ENCODE results near the gene DLEU7. TPM values are rescaled to one million over a fixed set of nuclear protein-coding genes. Genes with fewer than 3 reads are reported as not detected.

Gene DLEU7
- total RNA-seq (0.25 and 0.53 TPM in 2 replicates), polyA plus RNA-seq (0.07 and 0.12 TPM in 2 replicates), polyA minus RNA-seq (not detected in 2 replicates)
- 0.12 TPM for total RNA-seq (2013)

DNA sequence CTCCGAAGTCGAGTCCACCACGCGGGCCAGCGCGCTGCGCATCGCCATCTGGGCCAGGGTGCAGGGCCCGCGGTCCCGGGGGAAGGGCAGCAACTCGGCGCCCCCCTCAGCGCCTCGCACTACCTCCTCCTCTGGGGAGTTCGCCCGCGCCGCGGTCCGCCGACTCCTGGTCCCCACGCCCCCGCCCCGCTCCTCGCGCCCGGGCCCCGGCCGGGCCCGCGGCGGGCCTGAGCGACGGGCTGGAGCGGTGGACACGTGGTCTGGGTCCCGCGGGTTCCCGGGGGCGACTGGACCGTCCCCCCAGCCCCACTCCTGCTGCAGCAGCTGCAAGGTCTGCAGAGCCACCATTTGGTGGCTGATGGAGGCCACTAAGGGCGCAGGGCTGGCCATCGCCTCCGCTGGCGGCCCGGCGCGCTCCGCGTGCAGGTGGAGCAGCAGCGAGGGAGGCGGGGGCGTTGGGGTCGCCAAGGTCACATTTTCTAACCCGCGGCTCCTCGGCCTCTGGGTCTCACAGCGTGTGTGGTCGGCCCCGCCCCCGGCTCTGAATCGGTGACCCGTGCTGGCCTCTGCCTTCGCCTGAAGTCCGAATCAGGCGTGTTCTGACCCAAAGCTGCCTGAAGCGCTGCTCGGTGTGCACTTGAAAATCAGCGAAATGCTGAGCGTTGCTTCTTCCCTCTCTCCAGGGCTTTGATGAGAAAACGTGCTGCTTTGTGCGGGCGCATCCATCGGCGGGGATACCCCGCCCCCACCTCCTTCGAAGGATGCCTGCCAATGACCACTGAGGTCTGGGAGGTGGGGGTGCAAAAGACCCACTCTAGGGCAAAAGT lies at the start of gene DLEU7:
DLEU7 (minus strand) TSS at position 436 of the 827 bp plus-strand sequence; CDS start at position 390, 46 bp downstream.
- H3K4me3 Mint-ChIP-seq: peak within 1 kb of the TSS; percentile 72
- no peak for TF ChIP-seq EZH2 (IDR thresholded peaks at IDR 0.05; ENCODE audit: borderline replicate concordance, insufficient read depth, low read depth, low read length, poor library complexity, severe bottlenecking)
- TF ChIP-seq, protein P1, sequence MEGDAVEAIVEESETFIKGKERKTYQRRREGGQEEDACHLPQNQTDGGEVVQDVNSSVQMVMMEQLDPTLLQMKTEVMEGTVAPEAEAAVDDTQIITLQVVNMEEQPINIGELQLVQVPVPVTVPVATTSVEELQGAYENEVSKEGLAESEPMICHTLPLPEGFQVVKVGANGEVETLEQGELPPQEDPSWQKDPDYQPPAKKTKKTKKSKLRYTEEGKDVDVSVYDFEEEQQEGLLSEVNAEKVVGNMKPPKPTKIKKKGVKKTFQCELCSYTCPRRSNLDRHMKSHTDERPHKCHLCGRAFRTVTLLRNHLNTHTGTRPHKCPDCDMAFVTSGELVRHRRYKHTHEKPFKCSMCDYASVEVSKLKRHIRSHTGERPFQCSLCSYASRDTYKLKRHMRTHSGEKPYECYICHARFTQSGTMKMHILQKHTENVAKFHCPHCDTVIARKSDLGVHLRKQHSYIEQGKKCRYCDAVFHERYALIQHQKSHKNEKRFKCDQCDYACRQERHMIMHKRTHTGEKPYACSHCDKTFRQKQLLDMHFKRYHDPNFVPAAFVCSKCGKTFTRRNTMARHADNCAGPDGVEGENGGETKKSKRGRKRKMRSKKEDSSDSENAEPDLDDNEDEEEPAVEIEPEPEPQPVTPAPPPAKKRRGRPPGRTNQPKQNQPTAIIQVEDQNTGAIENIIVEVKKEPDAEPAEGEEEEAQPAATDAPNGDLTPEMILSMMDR (IDR thresholded peaks at IDR 0.05): no peak
- no peak within 1 kb of the TSS for H3K27ac ChIP-seq (ENCODE audit: low read length in 2 of 2)
- H3K27ac Mint-ChIP-seq: no peak within 1 kb of the TSS
- H3K79me2 ChIP-seq (ENCODE audit: control insufficient read depth, insufficient read depth, low read length): no peaks in the 10 kb centered on the region
- WGBS (ENCODE audit: insufficient coverage): 29% methylated on average over 71 of the region's 78 CpGs
- H3K36me3 ChIP-seq (replicated peaks in 1 of 2; ENCODE audit: control extremely low read depth in 1 of 2, control insufficient read depth in 1 of 2, extremely low read depth in 1 of 2, insufficient read depth in 2 of 2, low read length in 1 of 2): no peaks in the 10 kb centered on the region
- H3K27me3 Mint-ChIP-seq: peaks cover 6% of the 10 kb centered on the region
- ATAC-seq (ENCODE audit: low read depth) (peak; percentile 60), DNase-seq (peak; percentile 22)
- H3K9me3 ChIP-seq (ENCODE audit: control extremely low read depth in 1 of 3, control insufficient read depth in 2 of 3, insufficient read depth in 1 of 3, low read length in 2 of 3): peaks cover 0 to 10% (median 0%) of the 10 kb centered on the region in 3 donors
- intact Hi-C loops (cut with micrococcal nuclease): no loop called here
- H3K9ac ChIP-seq (ENCODE audit: low read length): peak within 1 kb of the TSS; percentile 42
- H3K27me3 ChIP-seq (replicated peaks in 1 of 4; ENCODE audit: control extremely low read depth in 1 of 4, control insufficient read depth in 3 of 4, insufficient read depth in 4 of 4, low read length in 3 of 4): peaks cover 0 to 9% (median 4%) of the 10 kb centered on the region in 4 experiments
- peak within 1 kb of the TSS; percentile 78 for H3K4me2 ChIP-seq (replicated peaks; ENCODE audit: low read depth, low read length, poor library complexity, severe bottlenecking)
- no peaks in the 10 kb centered on the region for H4K20me1 ChIP-seq (ENCODE audit: control insufficient read depth, insufficient read depth, low read length, poor library complexity, severe bottlenecking)
- H2AFZ ChIP-seq (ENCODE audit: insufficient read depth, low read depth, low read length, poor library complexity, severe bottlenecking): peak within 1 kb of the TSS; percentile 69
- peaks cover 21 to 29% of the 10 kb centered on the region in 2 donors for H3K4me1 ChIP-seq (ENCODE audit: control insufficient read depth in 2 of 2, insufficient read depth in 2 of 2, low read length in 2 of 2)
- POLR2A ChIA-PET: no interaction called here
- H3K4me3 ChIP-seq (ENCODE audit: control extremely low read depth in 1 of 5, extremely low read depth in 1 of 5, insufficient read depth in 1 of 5, low read depth in 2 of 5, low read length in 4 of 5): peak within 1 kb of the TSS in 4 of 5 experiments; percentile 25 to 42 (median 42)
- CTCF ChIA-PET: no interaction called here
- H3K4me1 Mint-ChIP-seq: peaks cover 30% of the 10 kb centered on the region
- peaks cover 2% of the 10 kb centered on the region for H3K9me3 Mint-ChIP-seq (ENCODE audit: insufficient read depth)
